ENCODE results near the gene CDK17. TPM values are rescaled to one million over a fixed set of nuclear protein-coding genes. Genes with fewer than 3 reads are reported as not detected.

CDK17 gene
- total and polyA plus RNA-seq, 2 of the 8 experiments (the other 6 are each of a cell fraction or from before 2014, with no cell fraction given), result 5.8 to 20.0 TPM

- DNase-seq (ENCODE audit: low read depth in 1 of 2, low spot score in 2 of 2) (no peak), FAIRE-seq (no peak)
- no peak overlapping the region for H3K56ac ChIP-seq (replicated peaks; ENCODE audit: insufficient read length, low read depth, low read length)
- no peak overlapping the region for H2AK5ac ChIP-seq (ENCODE audit: low read depth, low read length)
- H3K27ac ChIP-seq (ENCODE audit: low read depth, low read length), result no peak overlapping the region
- CTCF ChIA-PET (ENCODE audit: partially characterized antibody), result no interaction called here
- H3K9me3 ChIP-seq (ENCODE audit: insufficient read depth in 2 of 2, low read depth in 1 of 2, low read length in 1 of 2), result no peaks in the 10 kb centered on the region
- no peak overlapping the region for H3K4me2 ChIP-seq (ENCODE audit: insufficient read depth in 1 of 2, low read depth in 2 of 2, low read length in 2 of 2)
- WGBS, 2 experiments (ENCODE audit: extremely low coverage in 1 of 2, insufficient coverage in 1 of 2, insufficient read length in 1 of 2, insufficient replicate concordance in 2 of 2, low coverage in 1 of 2, low lambda C conversion rate in 2 of 2, missing lambda C conversion rate in 1 of 2), result 83% methylated on average over 2 of the region's 2 CpGs; no CpG with 5 or more reads in 1 of the 2 experiments
- no peaks in the 10 kb centered on the region for H3K36me3 ChIP-seq (ENCODE audit: control insufficient read depth in 2 of 4, insufficient read depth in 4 of 4, low read length in 3 of 4)
- H2AFZ ChIP-seq (ENCODE audit: low read length), result no peak overlapping the region
- H2BK15ac ChIP-seq (ENCODE audit: low read length), result no peak overlapping the region
- H2BK20ac ChIP-seq (ENCODE audit: low read length), result no peak overlapping the region
- H4K8ac ChIP-seq (ENCODE audit: extremely low read depth, insufficient read depth, low read length), result no peak overlapping the region
- no peak overlapping the region for H2BK12ac ChIP-seq (ENCODE audit: low read depth, low read length)
- H3K79me1 ChIP-seq (ENCODE audit: low read depth, low read length), result peaks cover 2% of the 10 kb centered on the region; the same call in 1 of the 2 replicates
- H3K9ac ChIP-seq (replicated peaks in 1 of 4; ENCODE audit: extremely low read depth in 1 of 4, low read depth in 3 of 4, low read length in 3 of 4), result no peak overlapping the region
- H3K23me2 ChIP-seq (ENCODE audit: low read depth, low read length), result no peaks in the 10 kb centered on the region; the same call in 1 of the 2 replicates
- no peak overlapping the region for H3K4ac ChIP-seq (replicated peaks; ENCODE audit: insufficient read length, low read depth, low read length)
- no peaks in the 10 kb centered on the region; a peak in 2 of 7 replicates for H3K4me1 ChIP-seq (replicated peaks in 1 of 4; ENCODE audit: control insufficient read depth in 3 of 4, insufficient read depth in 4 of 4, low read length in 3 of 4)
- no peak overlapping the region for H3K14ac ChIP-seq (ENCODE audit: insufficient read length)
- POLR2A ChIA-PET (ENCODE audit: partially characterized antibody), result no interaction called here
- H4K20me1 ChIP-seq (replicated peaks in 1 of 2; ENCODE audit: control insufficient read depth in 1 of 2, insufficient read depth in 2 of 2, low read length in 2 of 2), result no peaks in the 10 kb centered on the region
- H3K79me2 ChIP-seq (ENCODE audit: control insufficient read depth in 1 of 2, insufficient read depth in 2 of 2, low read length in 2 of 2), result peaks cover 0 to 68% of the 10 kb centered on the region in 2 experiments; a peak in 3 of 4 replicates
- H4K91ac ChIP-seq (replicated peaks; ENCODE audit: insufficient read length, low read length), result no peak overlapping the region
- no peak overlapping the region for H2BK5ac ChIP-seq (ENCODE audit: low read depth, low read length)
- no peak for TF ChIP-seq CTBP2 (IDR thresholded peaks at IDR 0.05; ENCODE audit: borderline replicate concordance, insufficient read depth, insufficient read length, low read length)
- no peak for TF ChIP-seq KDM5A (IDR thresholded peaks at IDR 0.05; ENCODE audit: low read length)
- TF ChIP-seq GABPA (IDR thresholded peaks at IDR 0.05; ENCODE audit: borderline replicate concordance, insufficient read depth, low read length), result no peak
- no peak for TF ChIP-seq RNF2 (IDR thresholded peaks at IDR 0.05; ENCODE audit: borderline replicate concordance, low read depth, low read length, missing control alignments, poor library complexity, severe bottlenecking)
- no peak for TF ChIP-seq SP4 (IDR thresholded peaks at IDR 0.05; ENCODE audit: low read length)
- TF ChIP-seq CREB1 (IDR thresholded peaks at IDR 0.05), result no peak
- no peak for TF ChIP-seq SAP30 (IDR thresholded peaks at IDR 0.05; ENCODE audit: insufficient read depth, insufficient replicate concordance, low read length)
- no peak overlapping the region for H3K4me3 ChIP-seq (ENCODE audit: extremely low read depth in 1 of 4, insufficient read depth in 2 of 4, low read depth in 3 of 4, low read length in 4 of 4)
- no peak overlapping the region for H3K18ac ChIP-seq (ENCODE audit: extremely low read depth, low read length)
- no peak overlapping the region for H2BK120ac ChIP-seq (replicated peaks; ENCODE audit: low read depth, low read length)
- H3K23ac ChIP-seq (ENCODE audit: insufficient read length), result no peak overlapping the region
- H3K27me3 ChIP-seq (replicated peaks in 1 of 4; ENCODE audit: control insufficient read depth in 3 of 4, extremely low read depth in 1 of 4, insufficient read depth in 3 of 4, low read length in 3 of 4), result no peaks in the 10 kb centered on the region
- no peak overlapping the region for H4K5ac ChIP-seq (ENCODE audit: insufficient read length, low read depth, low read length)
Observed at GRCh38 chr12:96366381-96366654, 33.9 kb downstream of the CDK17 start.
